HepG2 (cell line): ENCODE measurements around the gene MREG.

Experiments used
- MYC ChIP-seq: sonication (generic); formaldehyde crosslinking; IDR thresholded peaks from 2 replicates; pipeline ENCODE4 v1.9.0; 2021; ENCODE audit warnings: missing genetic modification reagents, borderline replicate concordance
- RAD51 ChIP-seq: fragments of 450-650 bp; IDR thresholded peaks from 2 replicates; pipeline ENCODE4 v1.6.1; 2016; ENCODE audit warnings: borderline replicate concordance
- ZBTB33 ChIP-seq: sonication (generic); formaldehyde crosslinking; IDR thresholded peaks from 2 replicates; pipeline ENCODE4 v1.4.0; 2020; ENCODE audit warnings: missing genetic modification reagents
- ZSCAN21 ChIP-seq: sonication (generic); formaldehyde crosslinking; IDR thresholded peaks from 2 replicates; pipeline ENCODE4 v1.8.0; 2022; ENCODE audit warnings: mild to moderate bottlenecking, missing genetic modification reagents, moderate library complexity, borderline replicate concordance

DNA sequence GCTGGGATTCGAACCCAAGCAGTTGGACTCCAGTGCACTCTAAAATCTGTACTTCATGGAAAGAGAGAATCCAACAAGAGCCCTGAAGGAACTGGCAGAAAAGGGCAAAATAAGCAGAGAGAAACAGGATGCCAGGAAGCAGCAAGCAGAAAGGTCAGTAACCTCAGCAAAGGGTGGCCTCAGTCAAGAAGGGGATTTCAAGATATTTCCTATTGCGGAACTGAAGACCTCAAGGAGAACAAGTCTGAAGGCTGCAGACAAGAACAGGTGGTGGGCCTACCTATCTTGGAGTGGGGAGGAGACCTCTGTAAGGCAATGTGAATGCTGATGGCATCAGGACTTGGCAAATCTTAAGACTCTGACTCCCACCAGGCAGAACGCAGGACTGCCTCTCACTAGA, 20.1 kb upstream of the MREG start:
- no peak for TF ChIP-seq MYC
- no peak for TF ChIP-seq RAD51
- no peak for TF ChIP-seq ZBTB33
- TF ChIP-seq ZSCAN21 = no peak
